BE2C (cell line): ENCODE results near the gene FAM120A.

Experiments
- DNase-seq: peaks from one replicate; pipeline ENCODE4 v3.0.0-alpha.2; 2020
- H3K27me3 ChIP-seq: fragments of 250-450 bp; sonication (Bioruptor Pico); 2 replicates; pipeline ENCODE4 v1.5.1; 2020; ENCODE audit warnings: mild to moderate bottlenecking
- H3K36me3 ChIP-seq: fragments of 250-450 bp; sonication (Bioruptor Pico); 2 replicates; pipeline ENCODE4 v1.5.1; 2020; ENCODE audit warnings: mild to moderate bottlenecking
- H3K4me1 ChIP-seq: fragments of 250-450 bp; sonication (Bioruptor Pico); 2 replicates; pipeline ENCODE4 v1.5.1; 2020
- H3K4me3 ChIP-seq: 2 replicates; pipeline ENCODE4 v1.5.1; 2011; ENCODE audit warnings: low read depth, low read length
- H3K9me3 ChIP-seq: fragments of 250-450 bp; sonication (Bioruptor Pico); 2 replicates; pipeline ENCODE4 v1.5.1; 2020
- CTCF ChIP-seq: IDR thresholded peaks from 2 replicates; pipeline ENCODE4 v1.5.1; 2012; ENCODE audit warnings: mild to moderate bottlenecking, low read depth, low read length

FAM120A gene

GRCh38 chr9:93613174-93613573, 161.7 kb downstream of the FAM120A start:
- TF ChIP-seq CTCF = no peak
- Histone ChIP-seq H3K4me1 (no peaks in the 10 kb centered on the region), H3K9me3 (no peaks in the 10 kb centered on the region), H3K27me3 (no peaks in the 10 kb centered on the region), H3K36me3 (no peaks in the 10 kb centered on the region), H3K4me3 (no peak overlapping the region)
- DNase-seq = no peak

- Histone ChIP-seq H3K4me3 (no peak overlapping the region), H3K9me3 (no peaks in the 10 kb centered on the region), H3K4me1 (no peaks in the 10 kb centered on the region), H3K36me3 (no peaks in the 10 kb centered on the region), H3K27me3 (no peaks in the 10 kb centered on the region)
- TF ChIP-seq CTCF = no peak
- DNase-seq = no peak
These were observed 162.3 kb downstream of the FAM120A start for GRCh38 chr9:93613791-93614190.

DNA sequence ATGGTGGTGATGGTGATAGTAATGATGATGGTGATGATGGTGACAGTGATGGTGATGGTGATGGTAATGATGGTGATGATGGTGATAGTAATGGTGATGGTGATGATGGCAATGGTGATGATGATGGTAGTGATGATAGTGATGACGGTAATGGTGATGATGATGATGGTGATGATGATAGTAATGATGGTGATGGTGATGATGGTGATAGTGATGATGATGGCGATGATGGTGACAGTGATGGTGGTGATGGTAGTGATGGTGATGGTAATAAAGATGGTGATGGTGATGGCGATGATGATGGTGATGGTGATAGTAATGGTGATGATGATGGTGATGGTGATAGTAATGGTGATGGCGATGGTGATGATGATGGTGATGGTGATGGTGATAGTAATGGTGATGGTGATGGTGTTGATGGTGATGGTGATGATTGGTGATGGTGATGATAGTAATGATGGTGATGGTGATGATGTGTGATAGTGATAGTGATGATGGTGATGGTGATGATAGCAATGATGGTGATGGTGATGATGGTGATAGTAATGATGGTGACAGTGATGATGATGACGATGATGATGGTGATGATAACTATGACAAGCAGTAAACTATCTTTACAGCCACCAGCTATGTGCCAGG, 163.5 kb downstream of the FAM120A start:
- no peaks in the 10 kb centered on the region for H3K4me1 ChIP-seq
- no peaks in the 10 kb centered on the region for H3K36me3 ChIP-seq
- no peak for TF ChIP-seq CTCF
- no peak overlapping the region for H3K4me3 ChIP-seq
- H3K27me3 ChIP-seq = no peaks in the 10 kb centered on the region
- DNase-seq = no peak
- no peaks in the 10 kb centered on the region for H3K9me3 ChIP-seq
